ENCODE results near the gene TMEM178A.
"Not testable (repeated sequence)": the region's sequence is repeated elsewhere in the genome, so short reads cannot be mapped to it uniquely, and the experiment has no call there.

DNA sequence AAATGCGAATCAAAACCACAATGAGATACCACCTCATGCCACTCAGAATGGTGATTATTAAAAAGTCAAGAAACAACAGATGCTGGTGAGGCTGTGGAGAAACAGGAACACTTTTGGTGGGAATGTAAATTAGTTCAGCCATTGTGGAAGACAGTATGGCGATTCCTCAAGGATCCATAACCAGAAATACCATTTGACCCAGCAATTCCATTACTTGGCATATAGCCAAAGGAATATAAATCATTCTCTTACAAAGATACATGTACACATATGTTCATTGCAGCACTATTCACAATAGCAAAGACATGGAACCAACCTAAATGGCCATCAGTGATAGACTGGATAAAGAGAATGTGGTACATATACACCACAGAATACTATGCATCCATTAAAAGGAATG, 9.5 kb upstream of the TMEM178A start:
- TF ChIP-seq, protein P1, sequence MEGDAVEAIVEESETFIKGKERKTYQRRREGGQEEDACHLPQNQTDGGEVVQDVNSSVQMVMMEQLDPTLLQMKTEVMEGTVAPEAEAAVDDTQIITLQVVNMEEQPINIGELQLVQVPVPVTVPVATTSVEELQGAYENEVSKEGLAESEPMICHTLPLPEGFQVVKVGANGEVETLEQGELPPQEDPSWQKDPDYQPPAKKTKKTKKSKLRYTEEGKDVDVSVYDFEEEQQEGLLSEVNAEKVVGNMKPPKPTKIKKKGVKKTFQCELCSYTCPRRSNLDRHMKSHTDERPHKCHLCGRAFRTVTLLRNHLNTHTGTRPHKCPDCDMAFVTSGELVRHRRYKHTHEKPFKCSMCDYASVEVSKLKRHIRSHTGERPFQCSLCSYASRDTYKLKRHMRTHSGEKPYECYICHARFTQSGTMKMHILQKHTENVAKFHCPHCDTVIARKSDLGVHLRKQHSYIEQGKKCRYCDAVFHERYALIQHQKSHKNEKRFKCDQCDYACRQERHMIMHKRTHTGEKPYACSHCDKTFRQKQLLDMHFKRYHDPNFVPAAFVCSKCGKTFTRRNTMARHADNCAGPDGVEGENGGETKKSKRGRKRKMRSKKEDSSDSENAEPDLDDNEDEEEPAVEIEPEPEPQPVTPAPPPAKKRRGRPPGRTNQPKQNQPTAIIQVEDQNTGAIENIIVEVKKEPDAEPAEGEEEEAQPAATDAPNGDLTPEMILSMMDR (IDR thresholded peaks at IDR 0.05) = not testable (repeated sequence)
- not testable (repeated sequence) for TF ChIP-seq POLR2A (IDR thresholded peaks at IDR 0.05)
